Peyer's patch (tissue), 4 donors: Measurements from ENCODE around the gene SYNPR. TPM values are rescaled to one million over a fixed set of nuclear protein-coding genes. Genes with fewer than 3 reads are reported as not detected.

Source experiments
- DNase-seq, 3 donors: peaks; one replicate each; pipeline ENCODE4 v3.0.0-alpha.2; 2017 to 2019
- H3K27ac ChIP-seq, 4 donors: fragments of 200-600 bp; sonication (generic); one replicate each; pipeline ENCODE4 v1.5.1; 2016 to 2019
- H3K27me3 ChIP-seq, 2 donors: fragments of 200-600 bp; sonication (generic); one replicate each; pipeline ENCODE4 v1.5.1; 2019
- H3K36me3 ChIP-seq, 3 donors: fragments of 200-600 bp; sonication (generic); one replicate each; pipeline ENCODE4 v1.5.1; 2016 to 2019
- H3K4me1 ChIP-seq, 4 donors: fragments of 200-600 bp; sonication (generic); one replicate each; pipeline ENCODE4 v1.5.1; 2016 to 2019
- H3K4me3 ChIP-seq, 4 donors: fragments of 200-600 bp; sonication (generic); 1 replicate in 3 of 4; 2 replicates in 1 of 4; pipeline ENCODE4 v1.5.1; 2016 to 2019; ENCODE audit warnings: mild to moderate bottlenecking in 1 of 4
- H3K9me3 ChIP-seq, 4 donors: fragments of 200-600 bp; sonication (generic); one replicate each; pipeline ENCODE4 v1.5.1; 2016 to 2019; ENCODE audit warnings: mild to moderate bottlenecking in 1 of 4
- CTCF ChIP-seq, 6 experiments: fragments of 450-650 bp in 4 of 6; fragments of 200-600 bp in 2 of 6; sonication (generic) in 1 of 6; IDR thresholded peaks; one replicate each; pipeline ENCODE4 v1.5.1; 2017 to 2019; ENCODE audit warnings: antibody characterized with exemption in 6 of 6, mild to moderate bottlenecking in 3 of 6, moderate library complexity in 1 of 6
- POLR2A ChIP-seq, 2 donors: fragments of 450-650 bp; IDR thresholded peaks; one replicate each; pipeline ENCODE4 v1.5.1; 2017; ENCODE audit warnings: antibody characterized with exemption in 2 of 2, mild to moderate bottlenecking in 2 of 2, moderate library complexity in 2 of 2
- total RNA-seq, 4 donors: library from RNA; depleted of rRNA; stranded (reverse); fragments of >200 nt; gene quantifications; one replicate each; pipeline ENCODE4 v1.1.0, GENCODE V29; 2016

Gene SYNPR
- total RNA-seq, 4 donors from 2014 or later: not detected

DNA sequence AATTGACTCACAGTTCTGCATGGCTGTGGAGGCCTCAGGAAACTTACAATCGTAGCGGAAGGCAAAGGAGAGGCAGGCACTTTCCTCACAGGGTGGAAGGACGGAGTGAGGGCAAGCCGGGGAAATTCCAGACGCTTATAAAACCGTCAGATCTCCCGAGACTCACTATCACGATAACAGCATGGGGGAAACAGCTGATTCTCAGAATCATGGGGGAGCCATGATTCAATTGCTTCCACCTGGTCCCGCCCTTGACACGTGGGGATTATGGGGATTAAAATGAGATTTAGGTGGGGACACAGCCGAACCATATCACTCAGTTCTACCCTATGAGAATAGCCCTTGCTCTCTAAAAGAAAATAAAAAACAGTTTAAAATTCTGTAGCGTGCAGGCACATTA is 13.4 kb upstream of the SYNPR start:
- Histone ChIP-seq H3K27me3 (no peaks in the 10 kb centered on the region), H3K4me1 (no peaks in the 10 kb centered on the region), H3K9me3 (no peaks in the 10 kb centered on the region), H3K36me3 (no peaks in the 10 kb centered on the region), H3K4me3 (no peak overlapping the region), H3K27ac (no peak overlapping the region)
- DNase-seq: no peak
- TF ChIP-seq POLR2A (IDR thresholded peaks at IDR 0.05): no peak
- no peak for TF ChIP-seq CTCF (IDR thresholded peaks at IDR 0.05)

DNA sequence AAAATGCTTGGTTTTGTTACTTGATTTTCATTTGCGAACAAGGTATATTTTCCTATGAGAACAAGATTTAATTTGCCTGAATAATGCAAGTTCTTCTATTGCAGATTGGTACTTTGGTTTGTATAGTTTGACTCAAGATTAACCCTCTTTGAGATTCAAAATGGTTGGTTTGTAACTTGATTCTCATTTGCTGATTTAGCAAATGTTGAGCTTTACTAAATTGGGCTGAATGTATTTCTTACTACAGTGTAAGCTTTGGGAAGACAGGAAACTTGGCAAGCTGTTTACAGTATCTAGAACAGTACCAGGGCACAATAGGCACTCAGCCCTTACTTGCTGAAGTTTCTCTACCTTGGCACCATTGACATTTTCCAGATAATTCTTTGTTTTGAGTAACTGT is 3.7 kb upstream of the SYNPR start:
- no peak overlapping the region for H3K4me3 ChIP-seq
- H3K4me1 ChIP-seq: no peaks in the 10 kb centered on the region
- no peak overlapping the region for H3K27ac ChIP-seq
- H3K27me3 ChIP-seq: peaks cover 0 to 12% of the 10 kb centered on the region in 2 donors
- no peak for TF ChIP-seq POLR2A (IDR thresholded peaks at IDR 0.05)
- no peak for TF ChIP-seq CTCF (IDR thresholded peaks at IDR 0.05)
- no peaks in the 10 kb centered on the region for H3K9me3 ChIP-seq
- no peaks in the 10 kb centered on the region for H3K36me3 ChIP-seq
- no peak for DNase-seq

DNA sequence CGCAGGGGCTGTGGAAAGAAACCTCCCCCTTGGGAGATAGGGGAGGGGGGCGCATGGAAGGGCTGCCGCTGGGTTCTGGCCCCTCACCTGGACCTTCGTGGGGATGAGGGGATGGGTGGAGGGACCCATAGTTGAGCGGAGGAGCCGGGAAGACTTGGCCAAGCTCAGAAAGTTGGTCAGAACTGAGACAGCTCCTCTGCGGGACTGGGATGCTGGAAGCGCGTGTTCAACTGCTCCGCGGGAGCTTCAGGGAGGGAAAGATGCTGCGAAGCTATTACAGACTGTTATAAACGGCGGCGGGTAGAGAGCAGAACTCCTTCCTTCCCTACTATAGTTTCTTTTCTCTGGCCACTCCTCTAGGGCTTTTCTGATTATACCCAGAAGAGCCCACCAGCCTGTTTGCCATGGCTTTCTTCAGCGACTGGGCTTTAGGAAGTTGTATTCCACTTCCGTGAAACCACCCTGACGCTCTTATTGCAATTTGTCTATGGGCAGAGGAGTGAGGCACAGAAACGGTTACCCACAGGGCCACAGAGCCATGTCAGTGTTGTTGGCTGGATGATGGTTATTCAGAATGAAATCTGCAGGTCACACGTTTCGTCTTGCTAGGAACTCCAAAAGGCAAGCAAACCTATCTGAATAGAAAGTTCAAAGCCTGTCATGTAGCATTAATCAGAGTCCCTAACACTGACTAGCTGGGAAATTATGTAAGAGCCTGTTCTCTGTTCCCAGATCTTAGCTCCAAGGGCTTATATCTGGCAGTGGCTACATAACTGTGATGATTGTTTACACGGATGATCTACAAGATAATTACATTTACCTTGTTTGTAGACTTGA is 1.1 kb downstream of the SYNPR start:
- no peaks in the 10 kb centered on the region for H3K36me3 ChIP-seq
- no peaks in the 10 kb centered on the region for H3K9me3 ChIP-seq
- H3K27ac ChIP-seq: no peak overlapping the region
- DNase-seq: no peak
- no peak overlapping the region for H3K4me3 ChIP-seq
- H3K4me1 ChIP-seq: no peaks in the 10 kb centered on the region
- H3K27me3 ChIP-seq: peaks cover 0 to 12% of the 10 kb centered on the region in 2 donors
- TF ChIP-seq CTCF (IDR thresholded peaks at IDR 0.05) (no peak), POLR2A (IDR thresholded peaks at IDR 0.05) (no peak)

- H3K27ac ChIP-seq: no peak overlapping the region
- TF ChIP-seq POLR2A (IDR thresholded peaks at IDR 0.05) (no peak), CTCF (IDR thresholded peaks at IDR 0.05) (no peak)
- no peaks in the 10 kb centered on the region for H3K36me3 ChIP-seq
- no peaks in the 10 kb centered on the region for H3K27me3 ChIP-seq
- no peaks in the 10 kb centered on the region for H3K9me3 ChIP-seq
- H3K4me1 ChIP-seq: no peaks in the 10 kb centered on the region
- no peak overlapping the region for H3K4me3 ChIP-seq
- no peak for DNase-seq
These were observed 9.5 kb downstream of the SYNPR start for GRCh38 chr3:63287610-63288009.

DNA sequence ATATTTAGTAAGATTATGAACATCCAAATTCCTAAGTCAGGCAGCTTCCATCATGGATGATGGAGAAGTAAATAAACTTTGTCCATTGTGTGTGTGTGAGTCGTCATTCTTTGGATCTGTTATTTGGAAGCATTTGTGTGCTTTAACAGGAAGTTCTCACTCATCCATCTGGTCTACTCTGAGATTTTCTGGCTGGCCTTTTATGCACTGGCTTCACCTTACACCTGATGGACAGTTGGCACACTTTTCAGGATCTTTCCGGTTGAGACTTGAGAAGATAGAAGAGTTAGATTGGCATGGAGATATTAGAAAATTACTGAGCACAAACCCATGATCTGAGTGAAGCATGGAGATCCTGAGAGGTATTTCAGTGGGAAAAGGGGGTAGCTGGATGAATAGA is 12.6 kb downstream of the SYNPR start:
- no peaks in the 10 kb centered on the region for H3K36me3 ChIP-seq
- no peaks in the 10 kb centered on the region for H3K27me3 ChIP-seq
- no peak overlapping the region for H3K4me3 ChIP-seq
- no peak for DNase-seq
- H3K4me1 ChIP-seq: no peaks in the 10 kb centered on the region
- no peak for TF ChIP-seq CTCF (IDR thresholded peaks at IDR 0.05)
- TF ChIP-seq POLR2A (IDR thresholded peaks at IDR 0.05): no peak
- no peak overlapping the region for H3K27ac ChIP-seq
- H3K9me3 ChIP-seq: no peaks in the 10 kb centered on the region
